OCI-LY7 (cell line): ENCODE results near the gene ASB8. TPM values are rescaled to one million over a fixed set of nuclear protein-coding genes. Genes with fewer than 3 reads are reported as not detected.

Source experiments
- BruUV-seq: library from RNA; stranded (reverse); fragments of 400-500 nt; replicated peaks from 2 replicates; lab custom pipeline; 2021; lab: Mats Ljungman, UMichigan
- CTCF ChIA-PET: fragments of 300-600 bp; sonication (Branson Sonifier 250); formaldehyde crosslinking; loops from one replicate; lab custom pipeline; 2022; ENCODE audit warnings: antibody characterized with exemption; ENCODE audit not compliant: unreplicated experiment; lab: Charles Lee
- POLR2A ChIA-PET: fragments of 300-600 bp; sonication (Branson Sonifier 250); formaldehyde crosslinking; loops from one replicate; lab custom pipeline; 2022; ENCODE audit warnings: antibody characterized with exemption; lab: Charles Lee
- DNase-seq: peaks from one replicate; pipeline ENCODE4 v3.0.0-alpha.2; 2015; ENCODE audit warnings: low spot score
- H2AFZ ChIP-seq: fragments of 200-600 bp; sonication (generic), shearing (Covaris generic); 2 replicates; pipeline ENCODE4 v1.6.1; 2014; ENCODE audit warnings: mild to moderate bottlenecking, antibody characterized with exemption, low read length, moderate library complexity
- H3K27ac ChIP-seq: fragments of 200-600 bp; sonication (generic); 2 replicates; pipeline ENCODE4 v1.5.1; 2014; ENCODE audit warnings: mixed run types, low read depth, mild to moderate bottlenecking, moderate library complexity, low read length, inconsistent platforms; ENCODE audit not compliant: poor library complexity, severe bottlenecking
- H3K36me3 ChIP-seq: fragments of 200-600 bp; sonication (generic); 2 replicates; pipeline ENCODE4 v1.6.1; 2014; ENCODE audit warnings: mild to moderate bottlenecking, antibody characterized with exemption, low read length, moderate library complexity, mixed read lengths; ENCODE audit not compliant: insufficient read depth
- H3K4me1 ChIP-seq: fragments of 200-600 bp; sonication (generic); 2 replicates; pipeline ENCODE4 v1.5.1; 2014; ENCODE audit warnings: mild to moderate bottlenecking, low read length; ENCODE audit not compliant: insufficient read depth, poor library complexity, severe bottlenecking
- H3K4me2 ChIP-seq: fragments of 200-600 bp; sonication (generic); 2 replicates; pipeline ENCODE4 v1.6.1; 2014; ENCODE audit warnings: mild to moderate bottlenecking, low read length
- H3K4me3 ChIP-seq: fragments of 200-600 bp; sonication (generic); 2 replicates; pipeline ENCODE4 v1.5.1; 2014; ENCODE audit warnings: mild to moderate bottlenecking, low read depth, low read length; ENCODE audit not compliant: poor library complexity, severe bottlenecking
- H3K79me2 ChIP-seq: fragments of 200-600 bp; sonication (generic); 2 replicates; pipeline ENCODE4 v1.6.1; 2016; ENCODE audit warnings: low read depth, mild to moderate bottlenecking, low read length, moderate library complexity, mixed read lengths; ENCODE audit not compliant: insufficient read depth
- H3K9me2 ChIP-seq: fragments of 200-600 bp; sonication (generic); 2 replicates; pipeline ENCODE4 v1.6.1; 2016; ENCODE audit warnings: mild to moderate bottlenecking, low read length, mixed read lengths; ENCODE audit not compliant: insufficient read depth
- H3K9me3 ChIP-seq: fragments of 200-600 bp; sonication (generic); 2 replicates; pipeline ENCODE4 v1.6.1; 2014; ENCODE audit warnings: mild to moderate bottlenecking, mixed run types, low read length, mixed read lengths
- H4K20me1 ChIP-seq: fragments of 200-600 bp; sonication (generic); 2 replicates; pipeline ENCODE4 v1.6.1; 2014; ENCODE audit warnings: mild to moderate bottlenecking, antibody characterized with exemption, low read length, moderate library complexity, mixed read lengths; ENCODE audit not compliant: insufficient read depth
- EZH2phosphoT487 ChIP-seq: fragments of 200-600 bp; sonication (generic); IDR thresholded peaks from 2 replicates; pipeline ENCODE4 v1.6.1; 2018; ENCODE audit warnings: low read depth, borderline replicate concordance, mild to moderate bottlenecking, mixed run types, antibody characterized with exemption, low read length, moderate library complexity, mixed read lengths
- intact Hi-C: fragments of 100-400 bp; cut with micrococcal nuclease; formaldehyde crosslinking; loops from one replicate; pipeline ENCODE4 v1.10.0; 2022; ENCODE audit not compliant: unreplicated experiment
- total RNA-seq, 2 experiments: library from RNA; depleted of rRNA in 1 of 2; stranded (reverse); fragments of >200 nt in 1 of 2; shearing (Covaris generic) in 1 of 2; gene quantifications; 2 replicates each; pipeline ENCODE4 v1.2.3, GENCODE V29; 2014 to 2022
- TF ChIP-seq, protein P1 (sequence below): fragments of 200-600 bp; sonication (generic); conservative IDR thresholded peaks from 2 replicates; pipeline ENCODE4 v1.5.1; 2014; ENCODE audit warnings: mild to moderate bottlenecking, antibody characterized with exemption, low read length, moderate library complexity, mixed read lengths

The ASB8 gene
- total RNA-seq, 2 experiments from 2014 or later = 26.6 to 41.5 TPM

DNA sequence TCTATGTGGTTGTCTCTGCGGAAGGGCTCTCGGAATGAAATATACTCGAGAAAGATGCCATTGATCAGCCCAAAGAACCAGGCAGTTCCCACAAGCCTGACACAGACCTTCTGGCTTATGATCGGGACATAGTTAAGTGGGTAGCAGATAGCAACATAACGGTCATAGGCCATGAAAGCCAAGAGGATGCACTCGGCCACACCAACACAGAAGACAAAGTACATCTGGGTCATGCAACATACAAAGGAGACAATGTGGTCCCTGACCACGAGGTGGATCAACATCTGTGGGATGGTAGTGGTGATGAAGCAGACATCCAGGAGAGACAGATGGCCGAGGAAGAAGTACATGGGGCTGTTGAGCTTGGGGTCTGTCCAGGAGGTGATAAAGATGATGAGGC, 45.5 kb upstream of the ASB8 start:
- Histone ChIP-seq H3K9me2 (no peaks in the 10 kb centered on the region), H3K36me3 (no peaks in the 10 kb centered on the region), H3K27ac (no peak overlapping the region), H3K79me2 (no peaks in the 10 kb centered on the region), H4K20me1 (no peaks in the 10 kb centered on the region), H2AFZ (no peak overlapping the region), H3K4me2 (no peak overlapping the region), H3K4me3 (no peak overlapping the region), H3K4me1 (peaks cover 6% of the 10 kb centered on the region), H3K9me3 (peaks cover 12% of the 10 kb centered on the region; the same call in 1 of the 2 replicates)
- CTCF ChIA-PET = no interaction called here
- POLR2A ChIA-PET = no interaction called here
- no peak for DNase-seq
- TF ChIP-seq, protein P1, sequence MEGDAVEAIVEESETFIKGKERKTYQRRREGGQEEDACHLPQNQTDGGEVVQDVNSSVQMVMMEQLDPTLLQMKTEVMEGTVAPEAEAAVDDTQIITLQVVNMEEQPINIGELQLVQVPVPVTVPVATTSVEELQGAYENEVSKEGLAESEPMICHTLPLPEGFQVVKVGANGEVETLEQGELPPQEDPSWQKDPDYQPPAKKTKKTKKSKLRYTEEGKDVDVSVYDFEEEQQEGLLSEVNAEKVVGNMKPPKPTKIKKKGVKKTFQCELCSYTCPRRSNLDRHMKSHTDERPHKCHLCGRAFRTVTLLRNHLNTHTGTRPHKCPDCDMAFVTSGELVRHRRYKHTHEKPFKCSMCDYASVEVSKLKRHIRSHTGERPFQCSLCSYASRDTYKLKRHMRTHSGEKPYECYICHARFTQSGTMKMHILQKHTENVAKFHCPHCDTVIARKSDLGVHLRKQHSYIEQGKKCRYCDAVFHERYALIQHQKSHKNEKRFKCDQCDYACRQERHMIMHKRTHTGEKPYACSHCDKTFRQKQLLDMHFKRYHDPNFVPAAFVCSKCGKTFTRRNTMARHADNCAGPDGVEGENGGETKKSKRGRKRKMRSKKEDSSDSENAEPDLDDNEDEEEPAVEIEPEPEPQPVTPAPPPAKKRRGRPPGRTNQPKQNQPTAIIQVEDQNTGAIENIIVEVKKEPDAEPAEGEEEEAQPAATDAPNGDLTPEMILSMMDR = no peak
- TF ChIP-seq EZH2phosphoT487 = no peak
- BruUV-seq = no TSS peak
- intact Hi-C loops = no loop called here

DNA sequence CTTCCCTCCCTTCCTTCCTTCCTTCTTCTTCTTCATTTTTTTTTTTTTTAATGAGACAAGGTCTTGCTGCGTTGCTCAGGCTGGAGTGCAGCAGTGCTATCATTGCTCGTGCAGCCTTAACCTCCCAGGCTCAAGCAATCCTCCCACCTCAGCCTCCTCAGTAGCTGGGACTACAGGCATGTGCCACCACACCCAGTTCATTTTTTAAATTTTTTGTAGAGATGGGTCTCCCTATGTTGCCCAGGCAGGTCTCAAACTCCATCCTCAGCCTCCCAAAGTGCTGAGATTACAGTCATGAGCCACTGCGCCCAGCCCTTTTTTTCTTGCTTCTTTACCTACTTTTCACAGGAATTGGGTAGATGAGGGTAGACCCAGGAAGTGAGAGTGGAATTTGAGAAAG, 44.2 kb upstream of the ASB8 start:
- no peaks in the 10 kb centered on the region for H3K79me2 ChIP-seq
- no TSS peak for BruUV-seq
- POLR2A ChIA-PET = interaction anchor here (0.6 kb wide), 1 partner anchor 1941 kb away, joined by 3 read pairs; no protein-coding TSS in a partner anchor
- H3K9me2 ChIP-seq = no peaks in the 10 kb centered on the region
- H3K4me2 ChIP-seq = no peak overlapping the region
- H3K4me1 ChIP-seq = peaks cover 13% of the 10 kb centered on the region
- DNase-seq = no peak
- no peak overlapping the region for H3K27ac ChIP-seq
- H2AFZ ChIP-seq = no peak overlapping the region
- H4K20me1 ChIP-seq = no peaks in the 10 kb centered on the region
- no peaks in the 10 kb centered on the region for H3K36me3 ChIP-seq
- no peak overlapping the region for H3K4me3 ChIP-seq
- intact Hi-C loops = no loop called here
- CTCF ChIA-PET = no interaction called here
- TF ChIP-seq, protein P1 = no peak
- TF ChIP-seq EZH2phosphoT487 = no peak
- 0 out of 2 replicates have a peak, but pooled peaks cover 4% of the 10 kb centered on the region for H3K9me3 ChIP-seq

DNA sequence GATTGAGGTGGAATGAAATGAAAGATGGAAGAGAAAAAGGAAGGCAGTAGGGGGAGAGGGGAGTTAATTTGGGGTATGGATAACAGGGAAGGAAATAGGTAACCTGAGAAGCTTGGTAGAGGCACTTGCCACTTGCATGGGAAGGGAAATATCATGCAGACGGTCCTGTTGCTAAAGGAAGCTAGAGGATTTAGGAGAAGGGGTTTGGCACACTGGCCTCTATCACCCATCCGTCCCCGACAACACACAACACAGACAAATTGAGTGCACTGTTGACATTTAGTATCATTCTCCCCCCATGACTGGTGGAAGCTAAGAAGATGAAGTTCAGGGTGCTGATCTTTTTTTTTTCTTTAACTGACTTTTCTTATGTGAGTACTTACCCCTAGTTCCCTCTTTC, 43.8 kb upstream of the ASB8 start:
- H3K4me1 ChIP-seq = peaks cover 13% of the 10 kb centered on the region
- no peaks in the 10 kb centered on the region for H3K9me2 ChIP-seq
- no peaks in the 10 kb centered on the region for H3K9me3 ChIP-seq
- no peak for DNase-seq
- CTCF ChIA-PET = interaction anchor here (0.9 kb wide), 1 partner anchor 417 kb away, joined by 3 read pairs; no protein-coding TSS in a partner anchor
- no peak overlapping the region for H3K27ac ChIP-seq
- BruUV-seq = no TSS peak
- no peaks in the 10 kb centered on the region for H4K20me1 ChIP-seq
- H3K4me2 ChIP-seq = no peak overlapping the region
- no peak overlapping the region for H3K4me3 ChIP-seq
- no peaks in the 10 kb centered on the region for H3K79me2 ChIP-seq
- no peaks in the 10 kb centered on the region for H3K36me3 ChIP-seq
- TF ChIP-seq, protein P1 = no peak
- TF ChIP-seq EZH2phosphoT487 = no peak
- POLR2A ChIA-PET = interaction anchor here (1.8 kb wide), 1 partner anchor 18 kb away, joined by 12 read pairs; the partner anchor contains the start of gene CCDC184
- H2AFZ ChIP-seq = no peak overlapping the region
- intact Hi-C loops = no loop called here
